Natural killer cell (primary cell): Measurements from ENCODE around the gene NLRP8. TPM values are rescaled to one million over a fixed set of nuclear protein-coding genes. Genes with fewer than 3 reads are reported as not detected.
"Not testable (repeated sequence)": the region's sequence is repeated elsewhere in the genome, so short reads cannot be mapped to it uniquely, and the experiment has no call there.

Source experiments
- ATAC-seq, 3 donors: fragments of 150-1000 bp in 2 of 3; fragments of 200-7000 bp in 1 of 3; cut with Tn5 transposase; 1 replicate in 1 of 3; 2 replicates in 2 of 3; pipeline ENCODE4 v1.10.0; 2021; ENCODE audit warnings: mild to moderate bottlenecking in 2 of 3, moderate library complexity in 2 of 3
- DNase-seq, 2 donors: peaks; one replicate each; pipeline versions ENCODE4 v3.0.0 to v3.0.0-alpha.2; 2013 to 2021; ENCODE audit warnings: mixed read lengths in 1 of 2
- H3K27ac ChIP-seq: one replicate; pipeline ENCODE4 v1.5.1; 2013; ENCODE audit warnings: mild to moderate bottlenecking, low read length
- H3K27me3 ChIP-seq: one replicate; pipeline ENCODE4 v1.6.1; 2013; ENCODE audit warnings: low read length; ENCODE audit not compliant: control insufficient read depth, insufficient read depth
- H3K36me3 ChIP-seq: one replicate; pipeline ENCODE4 v1.6.1; 2013; ENCODE audit warnings: low read length; ENCODE audit not compliant: control insufficient read depth, insufficient read depth
- H3K4me1 ChIP-seq: one replicate; pipeline ENCODE4 v1.6.1; 2013; ENCODE audit warnings: low read length; ENCODE audit not compliant: control insufficient read depth, insufficient read depth
- H3K4me3 ChIP-seq: one replicate; pipeline ENCODE4 v1.5.1; 2013; ENCODE audit warnings: low read length
- H3K9me3 ChIP-seq: one replicate; pipeline ENCODE4 v1.6.1; 2013; ENCODE audit warnings: low read length; ENCODE audit not compliant: control insufficient read depth, insufficient read depth
- H3K27ac Mint-ChIP-seq, 2 donors: one replicate each; pipeline ENCODE4 v1.8.0; 2022; ENCODE audit warnings: mild to moderate bottlenecking in 2 of 2, mixed read lengths in 2 of 2, moderate library complexity in 1 of 2
- H3K27me3 Mint-ChIP-seq, 2 donors: one replicate each; pipeline ENCODE4 v1.8.0; 2022; ENCODE audit warnings: low read depth in 2 of 2, mixed read lengths in 2 of 2
- H3K36me3 Mint-ChIP-seq: one replicate; pipeline ENCODE4 v1.8.0; 2022; ENCODE audit warnings: mixed read lengths
- H3K4me1 Mint-ChIP-seq, 2 donors: one replicate each; pipeline ENCODE4 v1.8.0; 2022; ENCODE audit warnings: mixed read lengths in 2 of 2
- H3K4me3 Mint-ChIP-seq: one replicate; pipeline ENCODE4 v1.8.0; 2022; ENCODE audit warnings: mild to moderate bottlenecking, moderate library complexity, mixed read lengths
- H3K9me3 Mint-ChIP-seq, 2 donors: one replicate each; pipeline ENCODE4 v1.8.0; 2022; ENCODE audit warnings: mixed read lengths in 2 of 2
- WGBS: methylation state at CpG from one replicate; pipeline ENCODE4 v1.1.7; 2013; ENCODE audit warnings: missing lambda C conversion rate; ENCODE audit not compliant: insufficient coverage; 5-methylcytosine and 5-hydroxymethylcytosine counted together
- intact Hi-C: fragments of 100-400 bp; cut with micrococcal nuclease; formaldehyde crosslinking; loops from one replicate; pipeline ENCODE4 v1.14.2; 2022
- total RNA-seq, 4 donors: library from RNA; stranded (reverse); fragments of 120-200 nt in 1 of 4; gene quantifications; one replicate each; pipeline versions ENCODE4 v1.2.3 to v1.2.4, GENCODE V29; 2013 to 2022
- TF ChIP-seq, protein P1 (sequence below): fragments of 200-600 bp; IDR thresholded peaks from one replicate; pipeline ENCODE4 v1.8.0; 2022; ENCODE audit warnings: antibody characterized with exemption

NLRP8 gene
- total RNA-seq, 3 donors from 2014 or later (not counting 1 experiment from before 2014, with no cell fraction given), result not detected

DNA sequence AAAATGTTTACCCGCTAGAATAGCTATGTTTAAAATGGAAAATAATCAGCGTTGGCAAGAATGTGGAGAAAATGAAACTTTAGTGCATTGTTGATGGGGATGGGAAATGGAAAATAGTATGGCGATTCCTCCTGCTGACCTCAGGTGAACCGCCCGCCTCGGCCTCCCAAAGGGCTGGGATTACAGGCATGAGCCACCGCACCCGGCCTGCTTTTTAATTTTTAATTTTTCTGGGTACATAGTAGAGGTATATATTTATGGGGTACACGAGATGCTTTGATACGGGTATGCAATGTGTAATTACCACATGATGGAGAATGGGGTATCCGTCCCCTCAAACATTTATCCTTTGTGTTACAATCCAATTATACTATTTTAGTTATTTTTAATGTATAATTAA is 7.3 kb upstream of the NLRP8 start:
- no peaks in the 10 kb centered on the region for H3K27me3 ChIP-seq
- 84% methylated on average over 6 of the region's 11 CpGs for WGBS
- H3K9me3 Mint-ChIP-seq, result peaks cover 6 to 10% of the 10 kb centered on the region in 2 donors
- no peaks in the 10 kb centered on the region for H3K36me3 ChIP-seq
- no peaks in the 10 kb centered on the region for H3K9me3 ChIP-seq
- H3K27me3 Mint-ChIP-seq, result no peaks in the 10 kb centered on the region
- intact Hi-C loops, result no loop called here
- H3K27ac ChIP-seq, result no peak overlapping the region
- H3K36me3 Mint-ChIP-seq, result no peaks in the 10 kb centered on the region
- TF ChIP-seq, protein P1, sequence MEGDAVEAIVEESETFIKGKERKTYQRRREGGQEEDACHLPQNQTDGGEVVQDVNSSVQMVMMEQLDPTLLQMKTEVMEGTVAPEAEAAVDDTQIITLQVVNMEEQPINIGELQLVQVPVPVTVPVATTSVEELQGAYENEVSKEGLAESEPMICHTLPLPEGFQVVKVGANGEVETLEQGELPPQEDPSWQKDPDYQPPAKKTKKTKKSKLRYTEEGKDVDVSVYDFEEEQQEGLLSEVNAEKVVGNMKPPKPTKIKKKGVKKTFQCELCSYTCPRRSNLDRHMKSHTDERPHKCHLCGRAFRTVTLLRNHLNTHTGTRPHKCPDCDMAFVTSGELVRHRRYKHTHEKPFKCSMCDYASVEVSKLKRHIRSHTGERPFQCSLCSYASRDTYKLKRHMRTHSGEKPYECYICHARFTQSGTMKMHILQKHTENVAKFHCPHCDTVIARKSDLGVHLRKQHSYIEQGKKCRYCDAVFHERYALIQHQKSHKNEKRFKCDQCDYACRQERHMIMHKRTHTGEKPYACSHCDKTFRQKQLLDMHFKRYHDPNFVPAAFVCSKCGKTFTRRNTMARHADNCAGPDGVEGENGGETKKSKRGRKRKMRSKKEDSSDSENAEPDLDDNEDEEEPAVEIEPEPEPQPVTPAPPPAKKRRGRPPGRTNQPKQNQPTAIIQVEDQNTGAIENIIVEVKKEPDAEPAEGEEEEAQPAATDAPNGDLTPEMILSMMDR, result no peak
- no peak for ATAC-seq
- no peak overlapping the region for H3K4me3 ChIP-seq
- no peaks in the 10 kb centered on the region for H3K4me1 ChIP-seq
- no peaks in the 10 kb centered on the region for H3K4me1 Mint-ChIP-seq
- DNase-seq, result no peak
- no peak overlapping the region for H3K27ac Mint-ChIP-seq
- H3K4me3 Mint-ChIP-seq, result no peak overlapping the region

DNA sequence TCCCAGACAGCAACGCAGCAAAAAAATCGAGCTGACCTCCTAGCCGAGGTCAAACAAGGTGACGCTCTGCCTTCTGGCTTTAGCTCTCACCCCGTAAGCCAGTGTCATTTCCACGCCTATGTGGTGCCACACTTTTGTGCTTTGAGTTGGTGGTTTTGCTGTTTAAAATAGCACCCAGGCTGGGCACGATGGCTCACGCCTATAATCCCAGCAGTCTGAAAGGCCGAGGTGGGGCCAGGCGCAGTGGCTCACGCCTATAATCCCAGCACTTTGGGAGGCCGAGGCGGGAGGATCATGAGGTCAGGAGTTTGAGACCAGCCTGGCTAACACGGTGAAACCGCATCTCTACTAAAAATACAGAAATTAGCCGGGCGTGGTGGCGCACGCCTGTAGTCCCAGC is 2.9 kb downstream of the NLRP8 start:
- WGBS, result 92% methylated on average over 19 of the region's 19 CpGs
- intact Hi-C loops, result not testable (repeated sequence)

DNA sequence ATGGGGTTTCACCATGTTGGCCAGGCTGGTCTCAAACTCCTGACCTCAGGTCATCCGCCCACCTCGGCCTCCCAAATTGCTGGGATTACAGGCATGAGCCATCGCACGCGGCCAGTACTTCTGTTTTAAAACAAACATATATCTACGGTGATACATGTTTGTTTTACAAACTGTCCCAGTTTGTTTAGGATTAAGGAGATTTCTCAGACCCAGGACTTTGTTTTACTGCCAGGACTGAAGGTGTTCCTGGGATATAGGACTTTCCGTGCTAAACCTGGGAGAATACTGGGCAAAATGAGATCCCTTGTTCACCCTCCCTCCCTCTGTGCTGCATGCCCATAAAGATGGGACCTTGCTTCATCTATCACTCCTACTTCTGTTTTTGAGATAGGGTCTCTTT is 8.8 kb downstream of the NLRP8 start:
- WGBS, result 79% methylated on average over 6 of the region's 7 CpGs
- H3K36me3 ChIP-seq, result no peaks in the 10 kb centered on the region
- H3K4me1 Mint-ChIP-seq, result no peaks in the 10 kb centered on the region

More for the DNA sequence above, 2.9 kb downstream of the NLRP8 start:
- not testable (repeated sequence) for ATAC-seq, H3K4me1 Mint-ChIP-seq, H3K4me3 Mint-ChIP-seq, H3K9me3 Mint-ChIP-seq, DNase-seq, H3K27ac ChIP-seq, H3K4me3 ChIP-seq, H3K9me3 ChIP-seq, H3K27me3 Mint-ChIP-seq, H3K4me1 ChIP-seq, H3K36me3 Mint-ChIP-seq, H3K36me3 ChIP-seq, H3K27ac Mint-ChIP-seq, H3K27me3 ChIP-seq

DNA sequence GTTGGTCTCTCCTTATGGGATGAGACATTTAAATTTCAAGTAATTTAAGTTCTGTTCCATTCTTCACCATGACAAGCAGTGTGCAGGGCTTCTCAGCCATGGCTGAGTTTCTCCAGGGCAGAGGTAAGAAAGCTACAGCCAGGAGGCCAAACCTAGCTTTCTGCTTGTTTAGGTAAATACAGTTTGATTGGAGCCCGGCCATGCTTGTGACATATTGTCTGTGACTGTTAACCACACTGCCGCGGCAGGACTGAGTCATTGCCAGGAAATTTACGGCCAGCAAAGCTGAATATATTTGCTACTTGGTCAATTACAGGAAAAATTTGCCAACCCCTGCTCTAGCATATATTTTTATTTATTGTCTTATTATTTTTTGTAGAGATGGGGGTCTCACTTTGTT is 10.7 kb downstream of the NLRP8 start:
- H3K36me3 Mint-ChIP-seq, result no peaks in the 10 kb centered on the region
- Histone ChIP-seq H3K9me3 (peaks cover 4% of the 10 kb centered on the region), H3K27ac (no peak overlapping the region), H3K4me3 (no peak overlapping the region), H3K27me3 (no peaks in the 10 kb centered on the region), H3K36me3 (no peaks in the 10 kb centered on the region), H3K4me1 (no peaks in the 10 kb centered on the region)
- 68% methylated on average over 4 of the region's 4 CpGs for WGBS
- H3K9me3 Mint-ChIP-seq, result peaks cover 0 to 2% of the 10 kb centered on the region in 2 donors
- DNase-seq (no peak), ATAC-seq (no peak)
- no peaks in the 10 kb centered on the region for H3K4me1 Mint-ChIP-seq
- H3K4me3 Mint-ChIP-seq, result no peak overlapping the region
- intact Hi-C loops, result no loop called here
- TF ChIP-seq, protein P1, result no peak
- no peaks in the 10 kb centered on the region for H3K27me3 Mint-ChIP-seq
- H3K27ac Mint-ChIP-seq, result no peak overlapping the region

More for the DNA sequence above, 8.8 kb downstream of the NLRP8 start:
- Mint-ChIP-seq H3K27ac (no peak overlapping the region), H3K9me3 (peaks cover 0 to 2% of the 10 kb centered on the region in 2 donors), H3K36me3 (no peaks in the 10 kb centered on the region), H3K4me3 (no peak overlapping the region), H3K27me3 (no peaks in the 10 kb centered on the region)
- ATAC-seq (no peak), DNase-seq (no peak)
- TF ChIP-seq, protein P1, result no peak
- H3K27ac ChIP-seq, result no peak overlapping the region
- H3K9me3 ChIP-seq, result peaks cover 4% of the 10 kb centered on the region
- H3K4me1 ChIP-seq, result no peaks in the 10 kb centered on the region
- H3K4me3 ChIP-seq, result no peak overlapping the region
- intact Hi-C loops, result no loop called here
- H3K27me3 ChIP-seq, result no peaks in the 10 kb centered on the region
